Keratinocyte (primary cell): ENCODE results near the gene GLG1. TPM values are rescaled to one million over a fixed set of nuclear protein-coding genes. Genes with fewer than 3 reads are reported as not detected.

Source experiments
- DNase-seq: peaks from one replicate; pipeline ENCODE4 v3.0.0-alpha.2; 2011; ENCODE audit warnings: low read depth, missing footprints, low spot score
- FAIRE-seq: peaks from 2 replicates; lab custom pipeline; 2011; peaks lifted over from hg19 to GRCh38; lab: Jason Lieb, UNC
- H2AFZ ChIP-seq: 2 replicates; pipeline ENCODE4 v1.6.0; 2012; ENCODE audit warnings: low read length, control low read depth, inconsistent platforms; ENCODE audit not compliant: control insufficient read depth
- H3K27ac ChIP-seq: 2 replicates; pipeline ENCODE4 v1.5.1; 2011; ENCODE audit warnings: low read length; ENCODE audit not compliant: control insufficient read depth, insufficient read depth
- H3K27me3 ChIP-seq: 3 replicates; pipeline ENCODE4 v1.6.0; 2011; ENCODE audit warnings: low read length; ENCODE audit not compliant: control insufficient read depth, insufficient read depth; ENCODE audit errors: extremely low read depth
- H3K36me3 ChIP-seq, 2 experiments: 2 replicates in 1 of 2; 3 replicates in 1 of 2; pipeline ENCODE4 v1.5.1; 2011; ENCODE audit warnings: low read length in 2 of 2, mild to moderate bottlenecking in 1 of 2; ENCODE audit not compliant: control insufficient read depth in 2 of 2, insufficient read depth in 2 of 2; ENCODE audit errors: extremely low read depth in 1 of 2
- H3K4me1 ChIP-seq: 3 replicates; pipeline ENCODE4 v1.5.1; 2011; ENCODE audit warnings: low read length; ENCODE audit not compliant: control insufficient read depth, insufficient read depth; ENCODE audit errors: extremely low read depth
- H3K4me2 ChIP-seq: 3 replicates; pipeline ENCODE4 v1.6.0; 2011; ENCODE audit warnings: low read depth, low read length; ENCODE audit not compliant: control insufficient read depth, insufficient read depth; ENCODE audit errors: extremely low read depth
- H3K4me3 ChIP-seq, 3 experiments: fragments of 200-600 bp in 1 of 3; sonication (generic) in 1 of 3; 2 replicates in 2 of 3; 3 replicates in 1 of 3; pipeline ENCODE4 v1.5.1; 2011 to 2016; ENCODE audit warnings: low read length in 3 of 3, mild to moderate bottlenecking in 3 of 3, control low read depth in 2 of 3, inconsistent platforms in 1 of 3, low read depth in 1 of 3, mixed read lengths in 1 of 3, mixed run types in 1 of 3, moderate library complexity in 1 of 3; ENCODE audit not compliant: control insufficient read depth in 2 of 3, insufficient read depth in 2 of 3; ENCODE audit errors: extremely low read depth in 1 of 3
- H3K79me2 ChIP-seq: 2 replicates; pipeline ENCODE4 v1.6.0; 2012; ENCODE audit warnings: low read length; ENCODE audit not compliant: control insufficient read depth, insufficient read depth
- H3K9ac ChIP-seq: 3 replicates; pipeline ENCODE4 v1.6.0; 2011; ENCODE audit warnings: low read length; ENCODE audit not compliant: control insufficient read depth, insufficient read depth; ENCODE audit errors: extremely low read depth
- H3K9me1 ChIP-seq: 3 replicates; pipeline ENCODE4 v1.6.0; 2011; ENCODE audit warnings: low read length; ENCODE audit not compliant: control insufficient read depth, insufficient read depth; ENCODE audit errors: extremely low read depth
- H3K9me3 ChIP-seq: 2 replicates; pipeline ENCODE4 v1.5.1; 2012; ENCODE audit warnings: low read depth, low read length; ENCODE audit not compliant: control insufficient read depth
- H4K20me1 ChIP-seq: 3 replicates; pipeline ENCODE4 v1.6.0; 2011; ENCODE audit warnings: low read length; ENCODE audit not compliant: control insufficient read depth, insufficient read depth; ENCODE audit errors: extremely low read depth
- CTCF ChIP-seq, 3 experiments: IDR thresholded peaks in 1 of 3; conservative IDR thresholded peaks in 1 of 3; optimal IDR thresholded peaks in 1 of 3; 2 replicates in 2 of 3; 3 replicates in 1 of 3; pipeline versions ENCODE3 to v1.5.1; 2011; ENCODE audit warnings: low read length in 3 of 3, mild to moderate bottlenecking in 3 of 3, moderate library complexity in 2 of 3, control low read depth in 1 of 3, inconsistent platforms in 1 of 3; ENCODE audit not compliant: insufficient read depth in 2 of 3; ENCODE audit errors: extremely low read depth in 1 of 3
- EZH2 ChIP-seq: IDR thresholded peaks from one replicate; pipeline ENCODE4 v1.6.1; 2012; ENCODE audit warnings: inconsistent platforms, mild to moderate bottlenecking, low read length, moderate library complexity
- dilution Hi-C: fragments of 300-500 bp; cut with MboI; formaldehyde crosslinking; loops from one replicate; pipeline ENCODE4 v1.7.0; 2020; ENCODE audit warnings: low sequenced_read_pairs; ENCODE audit not compliant: extremely low pct_ligation_motif_present
- polyA plus RNA-seq, 5 experiments: library from polyadenylated mRNA; depleted of rRNA in 3 of 5; stranded (reverse) in 3 of 5; stranded (forward) in 1 of 5; unstranded in 1 of 5; fragments of >200 nt; gene quantifications; 1 replicate in 1 of 5; 2 replicates in 3 of 5; 3 replicates in 1 of 5; pipeline versions ENCODE4 v1.2.1 to v1.2.3, GENCODE V29; 2011 to 2012; ENCODE audit warnings: missing spikeins in 2 of 5, low read depth in 1 of 5, low replicate concordance in 1 of 5

GLG1 gene
- polyA plus RNA-seq, 1 donor (not counting 4 experiments of a cell fraction or from before 2014, with no cell fraction given) = 63.6 TPM

- Histone ChIP-seq H3K27ac (no peak overlapping the region), H3K9me1 (no peaks in the 10 kb centered on the region), H3K36me3 (no peaks in the 10 kb centered on the region), H2AFZ (no peak overlapping the region), H3K27me3 (no peaks in the 10 kb centered on the region), H3K4me3 (no peak overlapping the region), H3K4me2 (no peak overlapping the region), H3K9me3 (no peaks in the 10 kb centered on the region), H3K79me2 (peaks cover 83% of the 10 kb centered on the region), H3K4me1 (peaks cover 15% of the 10 kb centered on the region), H4K20me1 (peaks cover 3% of the 10 kb centered on the region), H3K9ac (no peak overlapping the region)
- dilution Hi-C loops = no loop called here
- DNase-seq (no peak), FAIRE-seq (no peak)
- no peak for TF ChIP-seq CTCF (optimal IDR thresholded peaks at IDR 0.05 in 1 of 3, IDR thresholded peaks at IDR 0.05 in 1 of 3, conservative IDR thresholded peaks at IDR 0.05 in 1 of 3; ENCODE audit: extremely low read depth in 1 of 3, insufficient read depth in 2 of 3, low read length in 3 of 3)
- no peak for TF ChIP-seq EZH2
Observed at GRCh38 chr16:74580833-74581232, 26.1 kb downstream of the GLG1 start.

GRCh38 chr16:74578838-74579237 lies 28.1 kb downstream of the GLG1 start:
- H4K20me1 ChIP-seq = peaks cover 3% of the 10 kb centered on the region
- peaks cover 82% of the 10 kb centered on the region for H3K79me2 ChIP-seq
- H3K4me2 ChIP-seq = no peak overlapping the region
- H3K36me3 ChIP-seq = no peaks in the 10 kb centered on the region
- no peak for TF ChIP-seq CTCF (optimal IDR thresholded peaks at IDR 0.05 in 1 of 3, IDR thresholded peaks at IDR 0.05 in 1 of 3, conservative IDR thresholded peaks at IDR 0.05 in 1 of 3; ENCODE audit: extremely low read depth in 1 of 3, insufficient read depth in 2 of 3, low read length in 3 of 3)
- no peak for TF ChIP-seq EZH2
- H3K9me3 ChIP-seq = no peaks in the 10 kb centered on the region
- DNase-seq (no peak), FAIRE-seq (no peak)
- peak overlapping the region; percentile 45 for H3K27ac ChIP-seq
- no peaks in the 10 kb centered on the region for H3K27me3 ChIP-seq
- H3K4me1 ChIP-seq = peaks cover 20% of the 10 kb centered on the region
- H2AFZ ChIP-seq = no peak overlapping the region
- H3K9ac ChIP-seq = no peak overlapping the region
- dilution Hi-C loops = no loop called here
- H3K4me3 ChIP-seq = no peak overlapping the region
- H3K9me1 ChIP-seq = peaks cover 2% of the 10 kb centered on the region
